CD14-positive monocyte (primary cell): ENCODE results near the gene SELENOI. TPM values are rescaled to one million over a fixed set of nuclear protein-coding genes. Genes with fewer than 3 reads are reported as not detected.

Source experiments
- DNase-seq, 3 donors: peaks; one replicate each; pipeline ENCODE4 v3.0.0-alpha.2; 2011 to 2022
- H2AFZ ChIP-seq: 2 replicates; pipeline ENCODE4 v1.6.0; 2012; ENCODE audit warnings: mild to moderate bottlenecking, low read depth, low read length, inconsistent platforms; ENCODE audit not compliant: insufficient read depth, poor library complexity, severe bottlenecking
- H3K27ac ChIP-seq, 2 donors: 1 replicate in 1 of 2; 2 replicates in 1 of 2; pipeline ENCODE4 v1.5.1; 2012 to 2013; ENCODE audit warnings: low read length in 2 of 2, control low read depth in 1 of 2, inconsistent platforms in 1 of 2, low read depth in 1 of 2, mild to moderate bottlenecking in 1 of 2
- H3K27me3 ChIP-seq, 2 donors: one replicate each; pipeline versions ENCODE4 v1.6.0 to v1.6.1; 2011 to 2013; ENCODE audit warnings: low read length in 2 of 2; ENCODE audit not compliant: control insufficient read depth in 2 of 2, insufficient read depth in 2 of 2
- H3K36me3 ChIP-seq, 2 donors: replicated peaks in 1 of 2; 1 replicate in 1 of 2; 2 replicates in 1 of 2; pipeline versions ENCODE4 v1.5.1 to v1.6.1; 2012 to 2013; ENCODE audit warnings: low read length in 2 of 2, control low read depth in 1 of 2, inconsistent platforms in 1 of 2, mild to moderate bottlenecking in 1 of 2; ENCODE audit not compliant: insufficient read depth in 2 of 2, control insufficient read depth in 1 of 2
- H3K4me1 ChIP-seq, 2 donors: 1 replicate in 1 of 2; 2 replicates in 1 of 2; pipeline versions ENCODE4 v1.5.1 to v1.6.1; 2012 to 2013; ENCODE audit warnings: low read length in 2 of 2, control low read depth in 1 of 2, inconsistent platforms in 1 of 2, mild to moderate bottlenecking in 1 of 2, moderate library complexity in 1 of 2; ENCODE audit not compliant: insufficient read depth in 2 of 2, control insufficient read depth in 1 of 2
- H3K4me2 ChIP-seq: replicated peaks from 2 replicates; pipeline ENCODE3; 2012; ENCODE audit warnings: low read length, moderate library complexity, mild to moderate bottlenecking; ENCODE audit not compliant: poor library complexity, severe bottlenecking; ENCODE audit errors: extremely low read depth
- H3K4me3 ChIP-seq, 3 experiments: fragments of 200-600 bp in 1 of 3; sonication (generic) in 1 of 3; replicated peaks in 1 of 3; 1 replicate in 2 of 3; 2 replicates in 1 of 3; pipeline ENCODE4 v1.5.1; 2011 to 2013; ENCODE audit warnings: low read length in 3 of 3, mild to moderate bottlenecking in 3 of 3, control low read depth in 2 of 3, low read depth in 2 of 3, inconsistent platforms in 1 of 3, moderate library complexity in 1 of 3
- H3K79me2 ChIP-seq: 2 replicates; pipeline ENCODE4 v1.6.0; 2012; ENCODE audit warnings: mild to moderate bottlenecking, control low read depth, inconsistent platforms, low read length, moderate library complexity; ENCODE audit not compliant: insufficient read depth
- H3K9ac ChIP-seq: 2 replicates; pipeline ENCODE4 v1.6.0; 2017; ENCODE audit warnings: low read length, mild to moderate bottlenecking; ENCODE audit not compliant: insufficient read depth, poor library complexity, severe bottlenecking
- H3K9me3 ChIP-seq, 2 donors: replicated peaks in 1 of 2; 1 replicate in 1 of 2; 2 replicates in 1 of 2; pipeline versions ENCODE4 v1.5.1 to v1.6.1; 2012 to 2013; ENCODE audit warnings: low read length in 2 of 2, control low read depth in 1 of 2; ENCODE audit not compliant: control insufficient read depth in 1 of 2, insufficient read depth in 1 of 2
- H4K20me1 ChIP-seq: 2 replicates; pipeline ENCODE4 v1.6.0; 2012; ENCODE audit warnings: mild to moderate bottlenecking, low read length, control low read depth, moderate library complexity; ENCODE audit not compliant: insufficient read depth
- H3K27ac Mint-ChIP-seq, 7 donors: one replicate each; pipeline ENCODE4 v1.8.0; 2020; ENCODE audit warnings: mild to moderate bottlenecking in 7 of 7, mixed read lengths in 7 of 7, moderate library complexity in 6 of 7, inconsistent platforms in 2 of 7
- H3K27me3 Mint-ChIP-seq, 3 donors: one replicate each; pipeline ENCODE4 v1.8.0; 2021 to 2022; ENCODE audit warnings: low read depth in 3 of 3, mild to moderate bottlenecking in 3 of 3, mixed read lengths in 3 of 3, moderate library complexity in 3 of 3, inconsistent platforms in 1 of 3
- H3K36me3 Mint-ChIP-seq, 2 donors: one replicate each; pipeline ENCODE4 v1.8.0; 2020; ENCODE audit warnings: mixed read lengths in 2 of 2, inconsistent platforms in 1 of 2, mild to moderate bottlenecking in 1 of 2
- H3K4me1 Mint-ChIP-seq: one replicate; pipeline ENCODE4 v1.8.0; 2020; ENCODE audit warnings: mild to moderate bottlenecking, mixed read lengths
- H3K4me3 Mint-ChIP-seq, 2 donors: one replicate each; pipeline ENCODE4 v1.8.0; 2020; ENCODE audit warnings: mild to moderate bottlenecking in 2 of 2, mixed read lengths in 2 of 2, moderate library complexity in 1 of 2
- H3K9me3 Mint-ChIP-seq, 7 donors: one replicate each; pipeline ENCODE4 v1.8.0; 2020 to 2022; ENCODE audit warnings: mixed read lengths in 7 of 7, mild to moderate bottlenecking in 6 of 7, moderate library complexity in 6 of 7, inconsistent platforms in 2 of 7
- WGBS: methylation state at CpG from one replicate; pipeline ENCODE4 v1.1.5; 2013; ENCODE audit warnings: missing lambda C conversion rate; ENCODE audit not compliant: insufficient coverage; 5-methylcytosine and 5-hydroxymethylcytosine counted together
- intact Hi-C, 2 donors: fragments of 100-400 bp; cut with micrococcal nuclease; formaldehyde crosslinking; loops; one replicate each; pipeline versions ENCODE4 v1.15.0 to v1.15.1; 2023
- polyA plus RNA-seq, 3 donors: library from polyadenylated mRNA; depleted of rRNA in 1 of 3; unstranded in 2 of 3; stranded (reverse) in 1 of 3; fragments of 300-500 nt in 2 of 3; fragments of >200 nt in 1 of 3; fragmentation: Illumina TruSeq in 2 of 3; gene quantifications; 1 replicate in 2 of 3; 2 replicates in 1 of 3; pipeline ENCODE4 v1.2.3, GENCODE V29; 2012 to 2021
- TF ChIP-seq, protein P1 (sequence below): fragments of 200-600 bp; IDR thresholded peaks from one replicate; pipeline ENCODE4 v1.8.0; 2022; ENCODE audit warnings: antibody characterized with exemption, mild to moderate bottlenecking

SELENOI gene
- polyA plus RNA-seq, 3 donors, result 2.3 to 3.2 (median 2.5) TPM

DNA sequence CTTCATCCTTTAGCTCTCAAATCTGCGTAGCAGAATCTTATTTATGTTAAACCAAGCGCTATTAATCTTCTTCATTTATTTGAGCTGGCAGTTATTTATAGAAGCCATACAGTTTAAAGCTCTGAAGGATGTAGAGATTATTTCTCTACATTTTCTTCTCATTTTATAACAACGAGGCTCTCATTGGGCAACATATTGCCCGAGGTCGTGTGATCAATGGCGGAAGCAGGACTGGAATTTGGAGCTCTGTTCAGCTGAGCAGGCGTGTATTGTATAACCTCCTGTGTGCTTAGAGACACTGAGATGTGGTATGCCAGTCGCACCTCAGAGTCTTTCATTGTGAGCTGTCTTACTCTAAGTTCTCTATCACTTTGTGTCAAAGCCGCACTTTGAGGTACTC is 38.2 kb downstream of the SELENOI start:
- no peak overlapping the region for H3K27ac ChIP-seq
- no peak overlapping the region for H3K4me2 ChIP-seq
- H2AFZ ChIP-seq, result no peak overlapping the region
- H3K4me3 ChIP-seq, result no peak overlapping the region
- peaks cover 35 to 60% of the 10 kb centered on the region in 2 donors for H3K36me3 ChIP-seq
- peaks cover 12% of the 10 kb centered on the region for H3K4me1 Mint-ChIP-seq
- no peak overlapping the region for H3K4me3 Mint-ChIP-seq
- no peak overlapping the region for H3K27ac Mint-ChIP-seq
- no peaks in the 10 kb centered on the region for H4K20me1 ChIP-seq
- intact Hi-C loops, result no loop called here
- no peaks in the 10 kb centered on the region for H3K79me2 ChIP-seq
- H3K4me1 ChIP-seq, result peaks cover 11 to 14% of the 10 kb centered on the region in 2 donors
- peaks cover 31 to 53% of the 10 kb centered on the region in 2 donors for H3K36me3 Mint-ChIP-seq
- no peaks in the 10 kb centered on the region for H3K27me3 ChIP-seq
- 100% methylated on average over 3 of the region's 9 CpGs for WGBS
- H3K9me3 Mint-ChIP-seq, result no peaks in the 10 kb centered on the region
- H3K9me3 ChIP-seq, result no peaks in the 10 kb centered on the region
- TF ChIP-seq, protein P1, sequence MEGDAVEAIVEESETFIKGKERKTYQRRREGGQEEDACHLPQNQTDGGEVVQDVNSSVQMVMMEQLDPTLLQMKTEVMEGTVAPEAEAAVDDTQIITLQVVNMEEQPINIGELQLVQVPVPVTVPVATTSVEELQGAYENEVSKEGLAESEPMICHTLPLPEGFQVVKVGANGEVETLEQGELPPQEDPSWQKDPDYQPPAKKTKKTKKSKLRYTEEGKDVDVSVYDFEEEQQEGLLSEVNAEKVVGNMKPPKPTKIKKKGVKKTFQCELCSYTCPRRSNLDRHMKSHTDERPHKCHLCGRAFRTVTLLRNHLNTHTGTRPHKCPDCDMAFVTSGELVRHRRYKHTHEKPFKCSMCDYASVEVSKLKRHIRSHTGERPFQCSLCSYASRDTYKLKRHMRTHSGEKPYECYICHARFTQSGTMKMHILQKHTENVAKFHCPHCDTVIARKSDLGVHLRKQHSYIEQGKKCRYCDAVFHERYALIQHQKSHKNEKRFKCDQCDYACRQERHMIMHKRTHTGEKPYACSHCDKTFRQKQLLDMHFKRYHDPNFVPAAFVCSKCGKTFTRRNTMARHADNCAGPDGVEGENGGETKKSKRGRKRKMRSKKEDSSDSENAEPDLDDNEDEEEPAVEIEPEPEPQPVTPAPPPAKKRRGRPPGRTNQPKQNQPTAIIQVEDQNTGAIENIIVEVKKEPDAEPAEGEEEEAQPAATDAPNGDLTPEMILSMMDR, result no peak
- no peak overlapping the region for H3K9ac ChIP-seq
- DNase-seq, result no peak
- H3K27me3 Mint-ChIP-seq, result no peaks in the 10 kb centered on the region

DNA sequence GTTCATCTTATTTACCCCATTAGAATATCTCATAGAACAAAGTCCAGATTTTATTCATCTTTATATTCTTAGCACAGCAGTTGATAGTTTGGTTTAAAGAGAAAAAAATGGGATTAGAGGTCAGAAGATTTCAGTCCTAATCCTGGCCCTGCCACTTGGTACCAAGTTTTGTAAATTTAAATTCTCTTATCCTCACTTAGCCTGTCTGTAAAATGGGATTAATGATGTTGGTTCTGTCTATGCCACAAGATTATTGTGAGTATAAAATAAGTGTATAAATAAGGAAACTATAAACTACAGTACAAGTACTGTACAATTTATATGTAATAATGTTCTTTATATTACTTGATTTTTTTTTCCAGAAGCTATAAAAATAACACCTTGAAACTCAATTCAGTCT is 38.7 kb downstream of the SELENOI start:
- no peaks in the 10 kb centered on the region for H3K79me2 ChIP-seq
- no peak overlapping the region for H3K9ac ChIP-seq
- H3K9me3 ChIP-seq, result no peaks in the 10 kb centered on the region
- TF ChIP-seq, protein P1, result no peak
- no peak overlapping the region for H3K27ac ChIP-seq
- peaks cover 11 to 14% of the 10 kb centered on the region in 2 donors for H3K4me1 ChIP-seq
- no peak overlapping the region for H3K4me2 ChIP-seq
- H3K36me3 ChIP-seq, result peaks cover 39 to 65% of the 10 kb centered on the region in 2 donors
- H3K4me3 ChIP-seq, result no peak overlapping the region
- Mint-ChIP-seq H3K36me3 (peaks cover 34 to 57% of the 10 kb centered on the region in 2 donors), H3K27ac (no peak overlapping the region), H3K4me3 (no peak overlapping the region), H3K4me1 (peaks cover 12% of the 10 kb centered on the region), H3K27me3 (no peaks in the 10 kb centered on the region), H3K9me3 (no peaks in the 10 kb centered on the region)
- intact Hi-C loops, result no loop called here
- DNase-seq, result no peak
- H2AFZ ChIP-seq, result no peak overlapping the region
- no peaks in the 10 kb centered on the region for H4K20me1 ChIP-seq
- no peaks in the 10 kb centered on the region for H3K27me3 ChIP-seq
